HG03521 (cell line): ENCODE measurements around the gene DNAJB9.

Experiments
- ATAC-seq: cut with Tn5 transposase; IDR thresholded peaks from one replicate; pipeline ENCODE4 v1.9.1; 2021; ENCODE audit warnings: mild to moderate bottlenecking, moderate library complexity; ENCODE audit not compliant: unreplicated experiment

DNAJB9 gene

DNA sequence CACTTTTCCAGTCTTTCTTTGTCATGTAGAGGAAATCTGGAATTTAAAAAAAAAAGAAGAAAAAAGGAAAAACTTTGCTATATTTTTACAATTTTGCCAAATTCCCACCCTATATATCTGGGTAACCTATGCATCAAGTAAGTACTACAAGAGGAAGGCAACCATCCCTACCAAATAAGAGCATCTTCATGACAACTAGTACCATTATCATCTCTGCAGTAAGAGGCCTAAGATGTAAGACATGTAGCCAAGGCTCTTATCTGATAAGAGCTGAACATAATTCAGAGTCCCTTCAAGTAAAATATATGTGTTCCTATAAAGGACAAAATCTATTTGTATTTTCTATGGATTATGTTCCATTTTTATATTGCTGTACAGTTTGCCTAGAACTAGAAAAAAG, 3.7 kb upstream of the DNAJB9 start:
- ATAC-seq, result no peak

GRCh38 chr7:108568801-108569380, 783 bp upstream of the DNAJB9 start:
- ATAC-seq, result no peak

GRCh38 chr7:108570146-108570755, 577 bp downstream of the DNAJB9 start:
- peak; percentile 14 for ATAC-seq

GRCh38 chr7:108572480-108572879, 2.8 kb downstream of the DNAJB9 start:
- ATAC-seq, result no peak

DNA sequence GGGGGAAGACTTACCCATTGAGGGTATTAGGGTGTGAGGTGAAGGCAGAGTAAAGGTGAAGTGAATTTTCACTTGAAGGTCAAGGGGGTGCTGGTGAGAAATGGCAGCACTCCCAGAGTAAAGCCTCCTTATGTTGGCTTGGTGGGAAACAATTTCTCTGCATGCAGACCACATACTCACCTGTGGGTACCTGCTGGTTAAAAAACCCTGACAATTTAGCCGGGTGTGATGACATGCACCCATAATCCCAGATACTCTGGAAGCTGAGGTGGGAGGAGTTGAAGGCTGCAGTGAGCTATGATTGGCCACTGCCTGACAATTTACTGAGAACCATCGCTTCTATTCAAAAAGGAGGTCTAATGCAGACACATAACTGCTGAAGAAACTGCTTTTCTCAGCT, 5.5 kb downstream of the DNAJB9 start:
- ATAC-seq, result no peak

DNA sequence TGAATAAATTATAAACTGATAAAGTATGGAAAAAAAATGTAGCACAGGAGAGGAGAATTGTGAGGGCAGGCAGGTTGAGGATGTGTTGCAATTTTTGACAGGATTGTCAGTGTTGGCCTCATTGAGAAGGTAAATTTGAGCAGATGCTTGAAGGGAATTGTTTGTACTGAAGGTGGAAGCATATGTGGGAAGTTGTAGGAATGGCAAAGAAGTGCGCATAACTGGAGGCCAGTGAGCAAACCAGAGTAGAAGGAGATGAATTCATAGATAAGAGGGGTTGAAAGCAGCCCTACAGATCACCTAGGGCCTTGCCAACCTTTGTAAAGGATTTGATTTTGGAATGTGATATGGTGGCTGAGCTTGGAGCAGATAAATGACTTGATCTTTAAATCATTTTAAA, 6.4 kb downstream of the DNAJB9 start:
- ATAC-seq, result no peak

GRCh38 chr7:108578937-108579336, 9.3 kb downstream of the DNAJB9 start:
- ATAC-seq, result no peak

- ATAC-seq, result no peak
Observed at GRCh38 chr7:108580298-108580697, 10.6 kb downstream of the DNAJB9 start.

- ATAC-seq, result no peak
Observed at GRCh38 chr7:108581655-108582491, 12.2 kb downstream of the DNAJB9 start.

- no peak for ATAC-seq
Observed at GRCh38 chr7:108584211-108584610, 14.5 kb downstream of the DNAJB9 start.

GRCh38 chr7:108585843-108586242, 16.2 kb downstream of the DNAJB9 start:
- no peak for ATAC-seq

GRCh38 chr7:108586274-108586710, 16.6 kb downstream of the DNAJB9 start:
- ATAC-seq, result no peak

GRCh38 chr7:108589199-108589598, 19.5 kb downstream of the DNAJB9 start:
- ATAC-seq, result no peak

- no peak for ATAC-seq
Observed at GRCh38 chr7:108589874-108590273, 20.2 kb downstream of the DNAJB9 start.

DNA sequence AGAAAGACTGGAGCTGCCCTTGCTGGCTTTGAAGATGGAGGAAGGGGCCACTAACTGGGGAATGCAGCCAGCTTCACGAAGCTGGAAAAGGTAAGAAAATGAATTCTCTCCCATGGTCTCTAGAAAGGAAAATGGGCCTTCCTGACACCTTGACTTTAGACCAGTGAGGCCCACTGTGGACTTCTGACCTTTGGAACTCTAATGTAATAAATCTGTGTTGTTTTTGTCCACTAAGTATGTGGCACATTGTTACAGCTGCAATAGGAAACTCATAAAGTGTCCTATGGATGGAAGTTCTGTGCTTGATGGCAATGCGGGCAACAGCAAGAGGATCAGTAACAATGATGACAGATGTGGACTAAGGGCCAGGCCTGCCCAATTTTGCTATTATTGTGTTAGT, 20.9 kb downstream of the DNAJB9 start:
- no peak for ATAC-seq

- no peak for ATAC-seq
Observed at GRCh38 chr7:108592646-108593201, 23.1 kb downstream of the DNAJB9 start.

GRCh38 chr7:108596560-108596959, 26.9 kb downstream of the DNAJB9 start:
- ATAC-seq, result no peak

- no peak for ATAC-seq
Observed at GRCh38 chr7:108598153-108598552, 28.5 kb downstream of the DNAJB9 start.

DNA sequence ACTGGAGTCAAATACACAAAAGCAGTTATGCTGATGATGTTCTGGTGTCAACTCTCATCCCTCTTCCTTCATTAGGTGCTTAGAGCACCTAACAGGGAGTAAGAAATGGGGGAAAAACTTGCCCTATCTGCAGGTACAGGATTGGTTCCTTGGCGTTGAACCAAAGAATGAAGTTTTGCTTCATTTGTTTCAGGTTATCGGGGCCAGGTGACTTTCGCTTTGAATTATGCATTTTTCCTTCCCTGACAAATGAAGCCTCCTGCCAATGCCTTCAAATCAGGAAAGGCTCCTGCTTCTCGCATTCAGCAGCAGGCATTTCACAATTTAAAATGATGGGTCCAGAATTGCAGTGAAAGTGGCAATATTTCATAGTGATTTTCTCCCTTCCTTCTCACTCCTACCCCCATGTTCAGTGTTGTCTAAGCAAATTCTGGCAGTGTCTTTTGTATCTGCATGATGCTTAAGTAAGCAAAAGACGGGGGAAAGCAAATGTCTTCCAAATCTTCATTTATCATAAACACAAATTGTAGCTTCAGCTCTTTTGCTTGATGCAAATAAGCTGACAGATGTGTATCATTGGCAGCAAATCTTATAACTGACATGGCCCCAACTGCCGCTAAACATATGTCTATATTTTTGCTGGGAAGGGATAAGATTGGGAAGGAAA, 29.4 kb downstream of the DNAJB9 start:
- no peak for ATAC-seq

- ATAC-seq, result no peak
Observed at GRCh38 chr7:108600399-108600798, 30.7 kb downstream of the DNAJB9 start.

DNA sequence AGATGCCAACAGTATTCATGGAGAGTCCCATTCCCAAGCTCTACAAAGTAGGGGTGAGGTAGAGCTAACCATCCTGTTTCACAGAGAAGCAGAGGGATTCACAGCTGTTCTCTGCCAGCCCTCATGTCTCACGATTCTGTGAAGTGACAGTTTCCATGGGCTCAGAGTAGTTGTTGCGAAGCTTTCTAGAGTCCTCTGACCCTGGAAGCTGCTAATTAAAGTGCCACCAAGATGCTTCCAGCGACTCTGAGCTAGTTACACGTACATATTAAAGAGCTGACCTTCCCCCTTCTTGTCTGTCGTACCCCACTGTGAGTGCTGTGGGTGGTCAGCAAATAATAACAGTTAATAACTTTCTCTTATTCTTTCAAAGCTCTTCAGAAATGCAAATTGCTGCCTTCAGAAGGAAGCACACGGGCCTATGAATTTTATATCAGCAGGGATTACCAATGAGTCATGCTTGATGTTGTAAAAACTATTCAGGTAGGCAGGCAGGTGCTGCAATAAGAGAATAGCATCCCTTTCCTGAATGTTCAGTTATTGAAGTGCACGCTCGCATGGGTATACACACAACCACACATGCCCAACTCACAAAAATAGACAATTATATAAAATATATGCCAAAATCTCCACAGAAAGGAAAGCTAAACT, 34.1 kb downstream of the DNAJB9 start:
- no peak for ATAC-seq
